ENCODE measurements around the gene PRKN.

Gene PRKN

DNA sequence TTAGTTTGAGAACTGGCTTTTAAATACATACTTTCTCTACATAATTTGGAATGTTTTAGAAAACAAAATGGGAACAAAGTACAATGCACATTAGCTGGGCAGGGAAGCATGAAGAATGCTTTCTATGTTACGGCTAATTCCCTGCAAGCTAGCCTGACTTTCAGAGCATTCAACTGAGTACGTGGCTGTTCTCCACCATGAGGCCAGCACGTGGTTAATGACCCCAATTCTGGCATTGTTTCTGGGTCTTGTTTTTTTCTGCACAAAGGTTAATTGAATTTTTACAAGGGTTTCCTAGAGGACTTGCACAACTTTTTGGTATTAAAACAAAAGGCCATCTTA is 1245.1 kb downstream of the PRKN start:
- no peak overlapping the region for H3K4me3 ChIP-seq (ENCODE audit: extremely low read depth, insufficient read depth, low read length, poor library complexity, severe bottlenecking)
- no peak overlapping the region for H3K27ac ChIP-seq (ENCODE audit: low read depth, low read length, severe bottlenecking)
- H3K36me3 ChIP-seq (ENCODE audit: control insufficient read depth, insufficient read depth, low read length): no peaks in the 10 kb centered on the region
- H3K4me1 ChIP-seq (ENCODE audit: control insufficient read depth, insufficient read depth, low read length, poor library complexity, severe bottlenecking): peaks cover 13% of the 10 kb centered on the region
- 66 to 83% methylated on average over 3 of the region's 3 CpGs for WGBS, 2 experiments (ENCODE audit: insufficient coverage in 2 of 2)
- no peaks in the 10 kb centered on the region for H3K9me3 ChIP-seq (ENCODE audit: control insufficient read depth, low read length)

DNA sequence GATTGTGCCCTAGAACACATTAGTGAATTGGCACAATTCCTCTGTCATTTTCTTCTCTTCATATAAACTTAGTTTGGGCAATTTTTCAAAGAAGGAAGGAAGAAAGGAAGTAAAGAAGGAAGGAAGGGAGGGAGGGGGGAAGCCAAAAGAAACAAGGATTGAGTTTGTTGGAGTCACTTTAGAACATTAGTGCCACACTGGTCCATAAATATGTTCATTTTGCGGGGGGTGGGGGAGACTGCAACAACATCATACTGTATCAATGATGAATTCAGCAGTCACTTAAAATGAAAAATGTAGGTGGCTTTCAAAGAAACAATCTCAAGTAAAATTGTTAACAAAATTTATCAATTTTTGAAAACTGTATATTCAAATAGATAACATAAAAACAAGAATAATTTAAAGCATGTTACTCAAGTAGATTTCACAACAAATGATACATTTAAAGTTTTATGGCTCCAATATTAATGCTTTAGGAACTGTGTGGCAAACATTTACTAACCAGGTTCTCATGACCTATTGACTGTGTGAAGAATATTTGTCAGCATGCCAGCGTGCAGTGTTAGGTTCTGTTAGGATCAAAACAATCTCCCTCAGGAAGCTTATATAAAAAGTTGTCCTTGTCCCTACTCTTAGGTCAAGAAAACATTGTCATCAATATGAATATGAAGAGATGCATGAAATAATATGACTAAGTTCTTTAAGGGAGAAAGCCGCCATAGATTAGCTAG is 1245.6 kb downstream of the PRKN start:
- WGBS, 2 experiments (ENCODE audit: insufficient coverage in 2 of 2): no CpG with 5 or more reads among the region's 3 CpGs
- Histone ChIP-seq H3K4me1 (ENCODE audit: control insufficient read depth, insufficient read depth, low read length, poor library complexity, severe bottlenecking) (peaks cover 7% of the 10 kb centered on the region), H3K27ac (ENCODE audit: low read depth, low read length, severe bottlenecking) (no peak overlapping the region), H3K9me3 (ENCODE audit: control insufficient read depth, low read length) (no peaks in the 10 kb centered on the region), H3K36me3 (ENCODE audit: control insufficient read depth, insufficient read depth, low read length) (no peaks in the 10 kb centered on the region), H3K4me3 (ENCODE audit: extremely low read depth, insufficient read depth, low read length, poor library complexity, severe bottlenecking) (no peak overlapping the region)

DNA sequence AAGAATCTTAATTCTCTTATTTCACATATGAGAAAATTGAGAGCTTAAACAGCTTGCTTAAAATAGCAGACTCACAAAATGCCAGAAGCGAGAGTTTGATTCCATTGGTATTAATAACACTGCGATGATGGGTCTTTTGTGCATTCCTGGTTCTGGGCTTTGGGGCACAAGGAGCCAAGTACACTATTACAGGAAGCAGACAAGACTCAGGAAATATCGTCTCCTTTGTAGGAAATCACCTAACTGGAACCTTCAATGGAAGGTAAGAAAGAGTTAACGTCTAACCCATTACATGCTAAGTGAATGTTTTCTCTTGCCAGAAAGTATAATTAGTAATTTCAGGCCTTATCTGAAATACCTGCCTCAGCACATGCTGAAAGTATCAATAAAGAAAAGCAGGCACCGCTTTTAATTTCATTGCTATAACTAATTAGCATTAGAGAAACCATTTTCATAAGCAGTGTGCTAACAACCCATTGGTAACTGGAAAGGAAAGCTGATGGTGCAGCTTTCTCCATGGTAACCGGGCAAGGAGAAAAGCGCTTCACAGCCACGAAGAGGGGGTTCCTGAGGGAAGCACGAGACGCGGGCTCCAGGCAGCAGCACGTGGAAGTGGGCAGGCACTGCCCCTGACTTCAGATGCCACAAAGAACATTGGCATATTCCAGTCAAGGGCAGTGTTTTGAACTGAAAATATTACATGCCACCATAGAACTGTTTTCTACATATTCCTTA is 1247.0 kb downstream of the PRKN start:
- no peaks in the 10 kb centered on the region for H3K36me3 ChIP-seq (ENCODE audit: control insufficient read depth, insufficient read depth, low read length)
- 85 to 98% methylated on average over 8 to 9 of the region's 12 CpGs for WGBS, 2 experiments (ENCODE audit: insufficient coverage in 2 of 2)
- no peaks in the 10 kb centered on the region for H3K4me1 ChIP-seq (ENCODE audit: control insufficient read depth, insufficient read depth, low read length, poor library complexity, severe bottlenecking)
- no peak overlapping the region for H3K4me3 ChIP-seq (ENCODE audit: extremely low read depth, insufficient read depth, low read length, poor library complexity, severe bottlenecking)
- no peak overlapping the region for H3K27ac ChIP-seq (ENCODE audit: low read depth, low read length, severe bottlenecking)
- no peaks in the 10 kb centered on the region for H3K9me3 ChIP-seq (ENCODE audit: control insufficient read depth, low read length)

DNA sequence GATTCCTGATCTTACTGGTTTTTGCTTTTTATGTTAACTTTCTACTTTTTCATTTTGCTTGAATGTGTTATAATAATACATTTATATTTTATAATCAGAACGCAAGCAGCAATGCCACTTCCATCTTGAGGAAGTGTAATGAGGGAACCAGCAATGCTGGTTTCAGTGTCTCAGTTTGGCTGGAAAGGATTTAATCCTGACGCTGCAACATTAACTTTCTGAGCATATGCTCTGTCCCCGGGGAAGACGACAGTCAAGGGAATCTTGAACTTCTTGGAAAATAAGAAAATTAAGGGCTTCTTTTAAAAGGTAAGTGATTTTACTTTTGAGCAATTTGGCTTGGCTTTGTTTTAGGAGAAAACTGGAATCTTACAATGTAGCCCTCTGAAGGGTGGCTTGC is 1248.2 kb downstream of the PRKN start:
- 94 to 100% methylated on average over 1 to 3 of the region's 4 CpGs for WGBS, 2 experiments (ENCODE audit: insufficient coverage in 2 of 2)
- no peaks in the 10 kb centered on the region for H3K9me3 ChIP-seq (ENCODE audit: control insufficient read depth, low read length)
- H3K27ac ChIP-seq (ENCODE audit: low read depth, low read length, severe bottlenecking): no peak overlapping the region
- H3K36me3 ChIP-seq (ENCODE audit: control insufficient read depth, insufficient read depth, low read length): no peaks in the 10 kb centered on the region
- no peak overlapping the region for H3K4me3 ChIP-seq (ENCODE audit: extremely low read depth, insufficient read depth, low read length, poor library complexity, severe bottlenecking)
- no peaks in the 10 kb centered on the region for H3K4me1 ChIP-seq (ENCODE audit: control insufficient read depth, insufficient read depth, low read length, poor library complexity, severe bottlenecking)

DNA sequence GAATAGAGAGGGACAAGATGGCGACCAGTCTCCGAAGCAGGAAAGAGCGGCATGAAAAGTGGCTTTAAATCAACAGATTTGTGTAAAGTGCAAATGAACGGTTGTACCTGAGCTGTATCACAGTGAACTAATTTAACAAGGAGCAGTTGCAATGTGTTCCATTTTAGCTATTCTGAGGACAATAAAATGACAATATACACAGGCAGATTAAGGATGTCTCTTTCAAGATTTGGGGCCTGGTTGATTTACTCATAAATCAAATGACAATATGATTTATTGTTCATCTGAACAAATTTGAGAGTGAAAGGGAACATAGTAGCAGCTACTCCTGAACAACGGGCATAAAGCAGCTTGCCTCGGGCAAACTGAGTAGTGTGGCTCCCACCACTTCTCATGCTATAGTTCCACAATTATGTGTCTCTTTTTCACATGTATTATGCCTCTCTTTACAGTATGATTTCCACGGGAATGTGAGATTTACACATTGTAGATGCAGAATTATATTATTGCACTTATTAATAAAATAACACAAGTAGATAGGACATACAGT is 1249.6 kb downstream of the PRKN start:
- no peak overlapping the region for H3K4me3 ChIP-seq (ENCODE audit: extremely low read depth, insufficient read depth, low read length, poor library complexity, severe bottlenecking)
- no peak overlapping the region for H3K27ac ChIP-seq (ENCODE audit: low read depth, low read length, severe bottlenecking)
- 87 to 100% methylated on average over 4 to 5 of the region's 7 CpGs for WGBS, 2 experiments (ENCODE audit: insufficient coverage in 2 of 2)
- H3K9me3 ChIP-seq (ENCODE audit: control insufficient read depth, low read length): no peaks in the 10 kb centered on the region
- no peaks in the 10 kb centered on the region for H3K36me3 ChIP-seq (ENCODE audit: control insufficient read depth, insufficient read depth, low read length)
- no peaks in the 10 kb centered on the region for H3K4me1 ChIP-seq (ENCODE audit: control insufficient read depth, insufficient read depth, low read length, poor library complexity, severe bottlenecking)

DNA sequence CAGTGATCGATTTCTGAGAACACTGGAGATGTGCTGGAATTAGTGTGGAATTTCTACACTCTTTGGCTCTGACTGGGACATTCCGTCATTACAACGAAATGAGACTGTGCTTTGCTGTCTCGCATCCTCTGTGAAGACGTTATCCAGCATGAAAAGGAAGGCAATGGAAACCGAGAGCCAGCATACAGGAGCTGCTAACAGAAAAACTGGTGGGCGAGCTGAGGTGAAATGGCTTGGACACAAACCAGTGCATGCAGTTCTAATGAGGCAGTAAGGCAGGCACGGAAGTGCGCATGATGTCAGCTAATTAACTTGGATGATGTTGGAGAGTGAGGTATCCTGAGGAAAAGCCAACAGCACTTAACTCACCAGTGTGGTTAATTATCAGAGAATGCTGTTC is 1250.9 kb downstream of the PRKN start:
- Histone ChIP-seq H3K4me1 (ENCODE audit: control insufficient read depth, insufficient read depth, low read length, poor library complexity, severe bottlenecking) (no peaks in the 10 kb centered on the region), H3K27ac (ENCODE audit: low read depth, low read length, severe bottlenecking) (peak overlapping the region; percentile 69), H3K36me3 (ENCODE audit: control insufficient read depth, insufficient read depth, low read length) (no peaks in the 10 kb centered on the region), H3K4me3 (ENCODE audit: extremely low read depth, insufficient read depth, low read length, poor library complexity, severe bottlenecking) (no peak overlapping the region), H3K9me3 (ENCODE audit: control insufficient read depth, low read length) (no peaks in the 10 kb centered on the region)
- 91 to 94% methylated on average over 7 to 9 of the region's 9 CpGs for WGBS, 2 experiments (ENCODE audit: insufficient coverage in 2 of 2)

DNA sequence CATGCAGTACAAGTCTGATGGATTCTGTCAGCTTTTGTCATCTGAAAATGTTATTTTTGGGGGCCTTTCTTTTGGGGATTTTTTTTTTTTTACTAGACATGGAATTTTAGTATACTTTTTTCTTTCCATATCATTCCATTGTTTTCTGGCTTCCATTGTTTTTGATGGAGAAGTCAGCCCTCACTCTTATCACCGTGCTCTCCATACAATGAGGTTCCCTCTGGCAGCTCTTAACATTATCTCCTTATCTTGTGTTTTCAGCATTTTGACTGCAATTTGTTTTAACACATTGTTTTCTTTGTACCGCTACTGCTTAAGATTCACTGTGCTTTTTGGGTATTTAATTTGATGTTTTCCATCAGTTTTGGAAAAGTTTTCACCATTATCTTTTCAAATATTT is 1262.2 kb downstream of the PRKN start:
- 83% methylated on average over 1 of the region's 2 CpGs; no CpG with 5 or more reads in 1 of the 2 experiments for WGBS, 2 experiments (ENCODE audit: insufficient coverage in 2 of 2)
- H3K9me3 ChIP-seq (ENCODE audit: control insufficient read depth, low read length): peaks cover 13% of the 10 kb centered on the region
- H3K27ac ChIP-seq (ENCODE audit: low read depth, low read length, severe bottlenecking): no peak overlapping the region
- no peaks in the 10 kb centered on the region for H3K36me3 ChIP-seq (ENCODE audit: control insufficient read depth, insufficient read depth, low read length)
- no peaks in the 10 kb centered on the region for H3K4me1 ChIP-seq (ENCODE audit: control insufficient read depth, insufficient read depth, low read length, poor library complexity, severe bottlenecking)
- H3K4me3 ChIP-seq (ENCODE audit: extremely low read depth, insufficient read depth, low read length, poor library complexity, severe bottlenecking): no peak overlapping the region

DNA sequence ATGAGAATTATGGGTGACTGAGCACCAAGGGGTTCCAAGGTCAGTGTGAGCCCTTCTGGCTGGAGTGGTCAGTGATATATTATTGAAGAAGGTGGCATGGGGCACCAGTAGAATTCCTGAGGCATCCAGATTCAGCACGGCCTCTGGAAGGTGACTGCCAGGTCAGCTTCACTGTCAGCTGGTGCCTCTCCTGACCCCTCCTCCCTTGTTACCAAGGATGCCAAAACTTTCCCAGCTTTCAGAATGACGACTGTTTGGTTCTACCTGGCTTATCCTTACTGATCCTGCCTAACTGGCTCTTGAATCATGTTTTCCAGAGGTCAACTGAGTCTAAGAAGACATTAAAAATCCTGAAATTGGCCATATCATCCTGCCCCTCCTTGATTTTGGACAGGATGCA is 1264.5 kb downstream of the PRKN start:
- WGBS, 2 experiments (ENCODE audit: insufficient coverage in 2 of 2): 67 to 90% methylated on average over 2 of the region's 2 CpGs
- peaks cover 8% of the 10 kb centered on the region for H3K4me1 ChIP-seq (ENCODE audit: control insufficient read depth, insufficient read depth, low read length, poor library complexity, severe bottlenecking)
- no peak overlapping the region for H3K4me3 ChIP-seq (ENCODE audit: extremely low read depth, insufficient read depth, low read length, poor library complexity, severe bottlenecking)
- H3K27ac ChIP-seq (ENCODE audit: low read depth, low read length, severe bottlenecking): no peak overlapping the region
- H3K9me3 ChIP-seq (ENCODE audit: control insufficient read depth, low read length): peaks cover 13% of the 10 kb centered on the region
- no peaks in the 10 kb centered on the region for H3K36me3 ChIP-seq (ENCODE audit: control insufficient read depth, insufficient read depth, low read length)

DNA sequence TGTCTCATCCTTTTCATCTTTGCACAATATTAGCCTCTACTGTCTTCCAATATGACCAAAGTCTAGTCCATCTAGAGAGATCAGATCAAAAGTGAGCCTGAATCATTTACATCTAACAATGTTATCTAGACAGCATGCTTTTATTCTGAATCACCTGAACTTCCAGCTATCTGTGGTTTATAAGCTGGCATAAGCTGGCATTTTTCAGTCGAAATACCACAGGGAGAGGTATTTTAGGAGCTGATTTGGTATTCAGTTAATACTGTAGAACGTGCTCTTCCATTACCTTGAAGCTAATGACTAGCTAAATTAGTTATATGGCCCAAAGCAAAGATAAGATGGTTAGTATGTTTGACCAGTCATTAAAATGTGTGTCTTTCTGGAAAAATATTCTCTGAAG is 1265.4 kb downstream of the PRKN start:
- peaks cover 8% of the 10 kb centered on the region for H3K4me1 ChIP-seq (ENCODE audit: control insufficient read depth, insufficient read depth, low read length, poor library complexity, severe bottlenecking)
- H3K36me3 ChIP-seq (ENCODE audit: control insufficient read depth, insufficient read depth, low read length): no peaks in the 10 kb centered on the region
- 86 to 100% methylated on average over 1 to 2 of the region's 2 CpGs for WGBS, 2 experiments (ENCODE audit: insufficient coverage in 2 of 2)
- no peak overlapping the region for H3K4me3 ChIP-seq (ENCODE audit: extremely low read depth, insufficient read depth, low read length, poor library complexity, severe bottlenecking)
- no peak overlapping the region for H3K27ac ChIP-seq (ENCODE audit: low read depth, low read length, severe bottlenecking)
- H3K9me3 ChIP-seq (ENCODE audit: control insufficient read depth, low read length): peaks cover 13% of the 10 kb centered on the region

DNA sequence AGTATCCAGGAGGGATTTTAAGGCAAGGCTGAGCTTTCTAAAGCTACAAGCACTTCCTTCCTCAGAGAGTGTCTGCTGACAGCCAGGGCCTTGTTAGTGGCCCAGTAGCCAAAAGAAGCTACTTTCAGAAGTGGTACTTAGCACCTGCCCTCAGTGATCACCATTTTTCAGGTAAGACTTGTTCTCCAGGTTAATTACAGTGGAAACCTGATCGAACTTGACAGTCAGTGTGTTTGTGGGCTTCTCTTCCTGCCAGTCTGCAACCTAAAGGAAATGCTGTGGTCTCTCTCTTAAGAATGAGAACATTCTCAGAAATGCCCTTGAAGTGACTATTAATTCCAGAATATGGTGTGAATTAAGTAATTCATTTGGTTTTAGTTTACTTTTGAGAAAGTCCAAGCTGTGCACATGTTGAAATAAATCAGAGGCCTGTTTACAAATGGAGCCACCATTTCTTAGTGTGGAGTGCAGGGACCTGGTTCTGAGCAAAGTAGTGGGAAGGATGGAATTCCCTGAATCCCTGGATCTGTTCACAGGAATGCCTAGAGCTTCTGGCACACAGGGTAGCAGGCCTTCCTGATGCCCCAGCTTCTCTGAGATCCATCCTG is 1268.5 kb downstream of the PRKN start:
- Histone ChIP-seq H3K9me3 (ENCODE audit: control insufficient read depth, low read length) (no peaks in the 10 kb centered on the region), H3K27ac (ENCODE audit: low read depth, low read length, severe bottlenecking) (peak overlapping the region; percentile 90), H3K4me1 (ENCODE audit: control insufficient read depth, insufficient read depth, low read length, poor library complexity, severe bottlenecking) (peaks cover 8% of the 10 kb centered on the region), H3K36me3 (ENCODE audit: control insufficient read depth, insufficient read depth, low read length) (no peaks in the 10 kb centered on the region), H3K4me3 (ENCODE audit: extremely low read depth, insufficient read depth, low read length, poor library complexity, severe bottlenecking) (no peak overlapping the region)
- no CpG with 5 or more reads among the region's 1 CpG for WGBS, 2 experiments (ENCODE audit: insufficient coverage in 2 of 2)
